PC-9 (cell line): ENCODE measurements around the gene BOD1L2. TPM values are rescaled to one million over a fixed set of nuclear protein-coding genes. Genes with fewer than 3 reads are reported as not detected.

ENCODE experiments used
- BruUV-seq: library from RNA; stranded (reverse); fragments of 400-500 nt; replicated peaks from 2 replicates; lab custom pipeline; 2021; lab: Mats Ljungman, UMichigan
- CTCF ChIA-PET: fragments of 300-600 bp; sonication (Branson Sonifier 250); formaldehyde crosslinking; loops from one replicate; lab custom pipeline; 2022; ENCODE audit warnings: antibody characterized with exemption; lab: Charles Lee
- POLR2A ChIA-PET: fragments of 300-600 bp; sonication (Branson Sonifier 250); formaldehyde crosslinking; loops from one replicate; lab custom pipeline; 2022; ENCODE audit warnings: antibody characterized with exemption; ENCODE audit not compliant: unreplicated experiment; lab: Charles Lee
- DNase-seq, 2 experiments: peaks; one replicate each; pipeline versions ENCODE4 v3.0.0 to v3.0.0-alpha.2; 2015 to 2022; ENCODE audit warnings: mixed read lengths in 1 of 2
- H2AFZ ChIP-seq: fragments of 200-600 bp; sonication (generic); 2 replicates; pipeline ENCODE4 v1.8.1; 2017; ENCODE audit warnings: antibody characterized with exemption
- H3F3A ChIP-seq: fragments of 200-600 bp; sonication (generic); 2 replicates; pipeline ENCODE4 v1.8.1; 2017; ENCODE audit warnings: antibody characterized with exemption, mild to moderate bottlenecking, low read depth; ENCODE audit not compliant: insufficient read depth
- H3K27ac ChIP-seq: fragments of 200-600 bp; sonication (generic); 2 replicates; pipeline ENCODE4 v1.6.1; 2016; ENCODE audit warnings: mixed run types
- H3K27me3 ChIP-seq: fragments of 200-600 bp; sonication (generic); 2 replicates; pipeline ENCODE4 v1.6.1; 2016; ENCODE audit warnings: low read depth, mixed run types; ENCODE audit not compliant: insufficient read depth
- H3K36me3 ChIP-seq: fragments of 200-600 bp; sonication (generic); 2 replicates; pipeline ENCODE4 v1.6.1; 2016; ENCODE audit warnings: low read depth, mixed run types
- H3K4me1 ChIP-seq: fragments of 200-600 bp; sonication (generic); replicated peaks from 2 replicates; pipeline ENCODE4 v1.6.1; 2016; ENCODE audit warnings: mixed run types; ENCODE audit not compliant: insufficient read depth
- H3K4me2 ChIP-seq: fragments of 200-600 bp; sonication (generic); 2 replicates; pipeline ENCODE4 v1.6.1; 2017; ENCODE audit warnings: mixed run types
- H3K4me3 ChIP-seq: fragments of 200-600 bp; sonication (generic); 2 replicates; pipeline ENCODE4 v1.6.1; 2016; ENCODE audit warnings: mixed run types
- H3K79me2 ChIP-seq: fragments of 200-600 bp; sonication (generic); 2 replicates; pipeline ENCODE4 v1.6.1; 2017; ENCODE audit warnings: low read depth, mixed run types
- H3K9me2 ChIP-seq: fragments of 200-600 bp; sonication (generic); 2 replicates; pipeline ENCODE4 v1.8.1; 2017; ENCODE audit warnings: mild to moderate bottlenecking; ENCODE audit not compliant: insufficient read depth
- H3K9me3 ChIP-seq: fragments of 200-600 bp; sonication (generic); 2 replicates; pipeline ENCODE4 v1.8.1; 2016; ENCODE audit warnings: low read depth; ENCODE audit not compliant: insufficient read depth
- H4K20me1 ChIP-seq: fragments of 200-600 bp; sonication (generic); 2 replicates; pipeline ENCODE4 v1.8.1; 2017; ENCODE audit not compliant: insufficient read depth
- EZH2 ChIP-seq: fragments of 200-600 bp; sonication (generic); IDR thresholded peaks from 2 replicates; pipeline ENCODE4 v1.8.0; 2017; ENCODE audit warnings: antibody characterized with exemption, low read depth
- intact Hi-C: fragments of 100-400 bp; cut with micrococcal nuclease; formaldehyde crosslinking; loops from one replicate; pipeline ENCODE4 v1.10.0; 2022; ENCODE audit not compliant: unreplicated experiment
- total RNA-seq: library from RNA; stranded (reverse); gene quantifications from 2 replicates; pipeline ENCODE4 v1.2.3, GENCODE V29; 2021
- TF ChIP-seq, protein P1 (sequence below): fragments of 200-600 bp; sonication (generic); conservative IDR thresholded peaks from 2 replicates; pipeline ENCODE4 v1.6.1; 2017; ENCODE audit warnings: mixed run types, antibody characterized with exemption, mild to moderate bottlenecking, moderate library complexity

Gene BOD1L2
- total RNA-seq, 1 experiment from 2014 or later = not detected

- Histone ChIP-seq H3F3A (peaks cover 2% of the 10 kb centered on the region), H3K4me3 (no peak overlapping the region), H2AFZ (no peak overlapping the region), H3K9me2 (no peaks in the 10 kb centered on the region), H3K4me1 (peaks cover 3% of the 10 kb centered on the region), H3K79me2 (no peaks in the 10 kb centered on the region), H3K4me2 (no peak overlapping the region), H3K27ac (no peak overlapping the region), H3K27me3 (no peaks in the 10 kb centered on the region), H3K36me3 (no peaks in the 10 kb centered on the region), H3K9me3 (peaks cover 8% of the 10 kb centered on the region), H4K20me1 (no peaks in the 10 kb centered on the region)
- no TSS peak for BruUV-seq
- ChIA-PET CTCF (no interaction called here), POLR2A (no interaction called here)
- DNase-seq = no peak
- TF ChIP-seq, protein P1, sequence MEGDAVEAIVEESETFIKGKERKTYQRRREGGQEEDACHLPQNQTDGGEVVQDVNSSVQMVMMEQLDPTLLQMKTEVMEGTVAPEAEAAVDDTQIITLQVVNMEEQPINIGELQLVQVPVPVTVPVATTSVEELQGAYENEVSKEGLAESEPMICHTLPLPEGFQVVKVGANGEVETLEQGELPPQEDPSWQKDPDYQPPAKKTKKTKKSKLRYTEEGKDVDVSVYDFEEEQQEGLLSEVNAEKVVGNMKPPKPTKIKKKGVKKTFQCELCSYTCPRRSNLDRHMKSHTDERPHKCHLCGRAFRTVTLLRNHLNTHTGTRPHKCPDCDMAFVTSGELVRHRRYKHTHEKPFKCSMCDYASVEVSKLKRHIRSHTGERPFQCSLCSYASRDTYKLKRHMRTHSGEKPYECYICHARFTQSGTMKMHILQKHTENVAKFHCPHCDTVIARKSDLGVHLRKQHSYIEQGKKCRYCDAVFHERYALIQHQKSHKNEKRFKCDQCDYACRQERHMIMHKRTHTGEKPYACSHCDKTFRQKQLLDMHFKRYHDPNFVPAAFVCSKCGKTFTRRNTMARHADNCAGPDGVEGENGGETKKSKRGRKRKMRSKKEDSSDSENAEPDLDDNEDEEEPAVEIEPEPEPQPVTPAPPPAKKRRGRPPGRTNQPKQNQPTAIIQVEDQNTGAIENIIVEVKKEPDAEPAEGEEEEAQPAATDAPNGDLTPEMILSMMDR = no peak
- TF ChIP-seq EZH2 = no peak
- intact Hi-C loops = no loop called here
Observed at GRCh38 chr18:57135699-57136098, 11.2 kb upstream of the BOD1L2 start.

GRCh38 chr18:57137847-57138246 is 9.0 kb upstream of the BOD1L2 start:
- H4K20me1 ChIP-seq = no peaks in the 10 kb centered on the region
- POLR2A ChIA-PET = no interaction called here
- no peak overlapping the region for H2AFZ ChIP-seq
- no peaks in the 10 kb centered on the region for H3K9me2 ChIP-seq
- CTCF ChIA-PET = no interaction called here
- H3K27ac ChIP-seq = no peak overlapping the region
- H3K9me3 ChIP-seq = peaks cover 14% of the 10 kb centered on the region
- H3K27me3 ChIP-seq = no peaks in the 10 kb centered on the region
- no peak for DNase-seq
- H3F3A ChIP-seq = peaks cover 24% of the 10 kb centered on the region
- H3K36me3 ChIP-seq = no peaks in the 10 kb centered on the region
- H3K4me1 ChIP-seq = peaks cover 24% of the 10 kb centered on the region
- TF ChIP-seq, protein P1 = no peak
- no peak for TF ChIP-seq EZH2
- intact Hi-C loops = no loop called here
- no peak overlapping the region for H3K4me3 ChIP-seq
- no peaks in the 10 kb centered on the region for H3K79me2 ChIP-seq
- no TSS peak for BruUV-seq
- no peak overlapping the region for H3K4me2 ChIP-seq

DNA sequence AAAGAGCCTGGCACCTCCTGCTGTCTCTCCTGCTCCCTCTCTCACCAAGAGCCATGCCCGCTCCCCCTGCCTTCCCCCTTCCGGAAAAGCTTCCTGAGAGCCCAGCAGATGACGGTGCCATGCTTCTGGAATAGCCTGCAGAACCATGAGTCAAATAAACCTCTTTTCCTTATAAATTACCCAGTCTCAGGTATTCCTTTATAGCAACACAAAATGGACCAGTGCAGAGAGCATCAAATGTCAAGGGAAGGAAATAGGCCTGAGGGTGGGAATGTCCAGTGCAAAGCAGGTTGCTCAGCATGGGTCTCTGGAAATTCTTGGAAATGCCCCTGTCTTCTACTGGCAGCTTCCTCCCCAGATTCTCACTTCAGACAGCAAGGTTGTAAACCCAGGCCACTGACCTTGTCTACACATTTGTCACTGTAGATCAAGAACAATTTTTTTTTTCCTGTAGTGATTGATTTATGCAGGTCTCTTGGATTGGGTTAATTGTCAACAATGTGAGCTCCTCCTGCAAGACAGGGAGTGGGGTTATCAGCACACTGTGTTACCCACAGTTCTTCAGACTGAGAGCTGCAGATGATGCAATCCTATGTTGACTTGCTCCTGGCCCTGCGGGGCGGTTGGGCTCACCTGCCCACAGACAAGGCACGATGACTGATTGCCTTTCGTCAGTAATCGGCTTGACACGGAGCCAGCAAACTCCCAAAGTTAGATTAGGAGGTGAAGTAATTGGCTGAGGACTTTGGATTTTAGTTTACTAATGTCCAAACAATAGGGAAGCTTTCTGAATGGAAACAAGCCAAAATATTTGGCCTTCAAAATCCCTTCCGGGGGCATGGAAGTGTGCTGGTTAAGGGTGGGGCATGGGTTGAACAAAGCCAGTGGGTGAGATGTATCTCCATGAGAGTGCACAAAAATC is 5.4 kb upstream of the BOD1L2 start:
- H3K4me3 ChIP-seq = no peak overlapping the region
- H3K27ac ChIP-seq = peak overlapping the region; percentile 80
- H3K36me3 ChIP-seq = no peaks in the 10 kb centered on the region
- peak; percentile 3 to 84 for DNase-seq
- H3F3A ChIP-seq = peaks cover 25% of the 10 kb centered on the region
- H3K9me2 ChIP-seq = no peaks in the 10 kb centered on the region
- BruUV-seq = no TSS peak
- H3K4me2 ChIP-seq = peak overlapping the region; percentile 47
- intact Hi-C loops = no loop called here
- TF ChIP-seq, protein P1 = no peak
- TF ChIP-seq EZH2 = no peak
- no peak overlapping the region; the same call in 1 of the 2 replicates for H2AFZ ChIP-seq
- no peaks in the 10 kb centered on the region for H3K79me2 ChIP-seq
- POLR2A ChIA-PET = no interaction called here
- H3K9me3 ChIP-seq = peaks cover 14% of the 10 kb centered on the region
- no peaks in the 10 kb centered on the region for H4K20me1 ChIP-seq
- H3K4me1 ChIP-seq = peaks cover 35% of the 10 kb centered on the region
- CTCF ChIA-PET = no interaction called here
- no peaks in the 10 kb centered on the region for H3K27me3 ChIP-seq
